Measurements from ENCODE around the gene RSPH9. TPM values are rescaled to one million over a fixed set of nuclear protein-coding genes. Genes with fewer than 3 reads are reported as not detected.

RSPH9 gene
- total and polyA plus RNA-seq, 2 donors (not counting 3 experiments of a cell fraction or from before 2014, with no cell fraction given), result 0.18 to 0.27 TPM

DNA sequence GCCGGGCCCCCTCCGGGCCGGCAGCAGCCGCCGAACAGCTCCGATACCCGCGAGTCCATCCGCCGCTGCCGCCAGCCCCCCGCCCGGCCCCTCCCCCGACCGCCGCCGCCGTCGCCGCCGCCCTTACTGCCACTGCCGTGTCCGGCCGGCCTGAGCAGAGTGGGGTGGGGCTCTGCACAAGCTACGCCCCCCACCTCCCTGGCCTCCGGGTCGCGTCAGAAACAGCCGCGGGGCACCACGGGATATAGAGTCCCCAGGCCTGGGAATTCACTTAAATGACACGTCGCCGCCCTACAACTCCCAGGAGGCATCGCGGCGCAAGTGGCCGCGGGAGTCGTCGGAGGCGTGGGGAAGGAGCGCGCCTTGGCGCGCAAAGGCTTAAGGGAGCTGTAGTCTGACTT lies 15.7 kb upstream of the RSPH9 start, which contains the start of gene GTPBP2:
GTPBP2 (minus strand) TSS at position 161 of the 401 bp plus-strand sequence; CDS start at position 59, 102 bp downstream.
- intact Hi-C loops (cut with micrococcal nuclease), result loop anchor here (1.0 to 5.0 kb wide), 2 partner anchors 21 to 202 kb away; partner anchors contain the start of gene ABCC10
- H3K9me3 ChIP-seq (replicated peaks; ENCODE audit: control insufficient read depth, insufficient read depth, low read length), result no peaks in the 10 kb centered on the region
- H4K20me1 ChIP-seq (replicated peaks; ENCODE audit: control insufficient read depth, extremely low read depth, insufficient read depth, low read length), result no peaks in the 10 kb centered on the region
- ChIA-PET CTCF (interaction anchor here (0.7 to 1.8 kb wide), 9 partner anchors 10 to 467 kb away, joined by 3 to 12 read pairs (median 4); no protein-coding TSS in a partner anchor), POLR2A (interaction anchor here (0.6 to 1.2 kb wide), 6 partner anchors 9 to 141 kb away, joined by 4 to 8 read pairs (median 4); partner anchors contain the start of genes POLH, RSPH9, VEGFA and XPO5)
- no peaks in the 10 kb centered on the region for H3K27me3 ChIP-seq (ENCODE audit: control insufficient read depth in 2 of 2, insufficient read depth in 2 of 2, low read length in 2 of 2)
- peaks cover 10 to 17% of the 10 kb centered on the region in 2 experiments for H3K36me3 ChIP-seq (ENCODE audit: control insufficient read depth in 2 of 2, extremely low read depth in 1 of 2, insufficient read depth in 2 of 2, low read length in 2 of 2)
- BruUV-seq (replicated peaks), result no TSS peak
- dilution Hi-C loops (cut with MboI; ENCODE audit: extremely low pct_ligation_motif_present, low sequenced_read_pairs), result no loop called here
- H3K27ac ChIP-seq (ENCODE audit: insufficient read depth, low read depth, low read length), result peak within 1 kb of the TSS; percentile 88
- peaks cover 25% of the 10 kb centered on the region for H3K4me1 ChIP-seq (ENCODE audit: control insufficient read depth, extremely low read depth, insufficient read depth, low read length)
- H3K9ac ChIP-seq (replicated peaks; ENCODE audit: extremely low read depth, insufficient read depth, low read length), result peak within 1 kb of the TSS; percentile 98
- FAIRE-seq, result peak; percentile 97
- no peak for TF ChIP-seq GATA2 (IDR thresholded peaks at IDR 0.05; ENCODE audit: insufficient read depth, insufficient read length, low read depth, low read length)
- TF ChIP-seq POLR2AphosphoS5 (IDR thresholded peaks at IDR 0.05; ENCODE audit: insufficient read depth, low read depth, low read length), result peak; percentile 41
- peak within 1 kb of the TSS; percentile 74 for H2AFZ ChIP-seq (ENCODE audit: low read depth, low read length)
- DNase-seq (ENCODE audit: low read depth, low spot score), result peak; percentile 100
- H3K79me2 ChIP-seq (ENCODE audit: control insufficient read depth, insufficient read depth, low read length), result peaks cover 27% of the 10 kb centered on the region
- H3K4me3 ChIP-seq (replicated peaks in 1 of 3; ENCODE audit: insufficient read depth in 1 of 3, low read depth in 1 of 3, low read length in 3 of 3), result peak within 1 kb of the TSS; percentile 89 to 93 (median 93)
- peak within 1 kb of the TSS; percentile 70 for H3K4me2 ChIP-seq (ENCODE audit: insufficient read depth, low read length)
- no peaks in the 10 kb centered on the region for H3K9me1 ChIP-seq (replicated peaks; ENCODE audit: control insufficient read depth, extremely low read depth, insufficient read depth, low read length)

DNA sequence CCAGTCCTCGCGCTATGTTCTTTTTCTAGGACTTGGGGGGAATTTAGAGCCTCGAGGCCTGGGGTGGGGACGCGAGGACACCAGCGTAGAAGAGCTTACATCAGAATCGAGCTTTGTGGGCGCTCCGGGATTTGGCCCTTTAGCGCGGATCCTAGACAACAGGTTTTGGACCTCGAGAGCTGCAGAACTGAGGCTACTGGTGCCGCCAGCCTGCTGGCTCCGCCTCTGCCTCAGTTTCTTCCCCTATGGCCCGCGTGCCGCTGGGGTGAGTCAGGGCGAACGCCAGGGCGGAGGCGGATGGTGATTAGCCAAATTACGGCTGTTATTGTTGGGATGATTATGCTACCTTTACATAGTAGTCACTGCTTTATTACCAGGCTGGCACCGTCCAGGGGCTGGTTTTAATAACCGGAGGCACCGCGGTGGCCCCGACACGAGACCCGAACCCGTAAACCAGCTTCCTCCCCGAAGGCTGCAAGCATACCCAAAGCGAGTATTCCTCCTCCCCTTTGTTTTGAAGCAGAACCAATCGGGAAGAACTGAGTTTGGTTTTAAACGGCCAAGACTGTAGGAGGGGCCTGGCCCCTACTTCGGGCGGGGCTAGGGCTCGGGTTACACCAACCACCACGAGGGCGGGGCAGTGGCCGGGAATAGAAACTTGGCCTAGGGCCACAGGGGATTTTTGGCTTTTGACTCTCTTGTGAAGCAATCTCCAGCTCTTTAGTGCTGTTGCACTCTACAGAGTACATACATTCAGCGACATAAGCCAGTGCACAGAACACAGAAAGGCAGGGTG lies 15.1 kb upstream of the RSPH9 start:
- Histone ChIP-seq H3K4me1 (ENCODE audit: control insufficient read depth, extremely low read depth, insufficient read depth, low read length) (peaks cover 25% of the 10 kb centered on the region), H3K9ac (replicated peaks; ENCODE audit: extremely low read depth, insufficient read depth, low read length) (peak overlapping the region; percentile 76), H3K9me1 (replicated peaks; ENCODE audit: control insufficient read depth, extremely low read depth, insufficient read depth, low read length) (no peaks in the 10 kb centered on the region), H3K27ac (ENCODE audit: insufficient read depth, low read depth, low read length) (peak overlapping the region; percentile 65), H3K36me3 (ENCODE audit: control insufficient read depth in 2 of 2, extremely low read depth in 1 of 2, insufficient read depth in 2 of 2, low read length in 2 of 2) (peaks cover 6 to 11% of the 10 kb centered on the region in 2 experiments), H4K20me1 (replicated peaks; ENCODE audit: control insufficient read depth, extremely low read depth, insufficient read depth, low read length) (no peaks in the 10 kb centered on the region), H3K4me2 (ENCODE audit: insufficient read depth, low read length) (peak overlapping the region; percentile 50), H3K4me3 (replicated peaks in 1 of 3; ENCODE audit: insufficient read depth in 1 of 3, low read depth in 1 of 3, low read length in 3 of 3) (peak overlapping the region; percentile 4 to 89 (median 55)), H3K9me3 (replicated peaks; ENCODE audit: control insufficient read depth, insufficient read depth, low read length) (no peaks in the 10 kb centered on the region), H2AFZ (ENCODE audit: low read depth, low read length) (peak overlapping the region; percentile 74), H3K27me3 (ENCODE audit: control insufficient read depth in 2 of 2, insufficient read depth in 2 of 2, low read length in 2 of 2) (no peaks in the 10 kb centered on the region), H3K79me2 (ENCODE audit: control insufficient read depth, insufficient read depth, low read length) (peaks cover 27% of the 10 kb centered on the region)
- ChIA-PET POLR2A (interaction anchor here (0.7 to 1.2 kb wide), 5 partner anchors 10 to 141 kb away, joined by 4 read pairs; partner anchors contain the start of genes POLH, RSPH9, VEGFA and XPO5), CTCF (interaction anchor here (0.7 to 1.8 kb wide), 9 partner anchors 11 to 467 kb away, joined by 3 to 12 read pairs (median 4); no protein-coding TSS in a partner anchor)
- FAIRE-seq (no peak), DNase-seq (ENCODE audit: low read depth, low spot score) (peak; percentile 97)
- dilution Hi-C loops (cut with MboI; ENCODE audit: extremely low pct_ligation_motif_present, low sequenced_read_pairs), result no loop called here
- peak; percentile 49 for TF ChIP-seq POLR2A (IDR thresholded peaks at IDR 0.05; ENCODE audit: low read depth, low read length)
- peak; percentile 36 for TF ChIP-seq POLR2AphosphoS5 (IDR thresholded peaks at IDR 0.05; ENCODE audit: insufficient read depth, low read depth, low read length)
- TF ChIP-seq EZH2 (IDR thresholded peaks at IDR 0.05; ENCODE audit: borderline replicate concordance, low read depth, low read length, severe bottlenecking), result no peak
- TSS peak; percentile 54 for BruUV-seq (replicated peaks)
- intact Hi-C loops (cut with micrococcal nuclease), result loop anchor here (1.0 to 5.0 kb wide), 2 partner anchors 21 to 202 kb away; partner anchors contain the start of gene ABCC10

Data from endothelial cell of umbilical vein (primary cell).